Panc1 (cell line): ENCODE results near the gene GRIK4. TPM values are rescaled to one million over a fixed set of nuclear protein-coding genes. Genes with fewer than 3 reads are reported as not detected.
A peak's percentile ranks its signal among the peaks of the same experiment; 100 is the strongest.

Experiments used
- ATAC-seq: fragments of 200-7000 bp; cut with Tn5 transposase; 2 replicates; pipeline ENCODE4 v1.9.1; 2020; ENCODE audit warnings: mild to moderate bottlenecking, moderate library complexity
- BruUV-seq: library from RNA; stranded (reverse); fragments of 400-500 nt; replicated peaks from 2 replicates; lab custom pipeline; 2021; lab: Mats Ljungman, UMichigan
- CTCF ChIA-PET: fragments of 300-600 bp; sonication (Branson Sonifier 250); formaldehyde crosslinking; loops from one replicate; lab custom pipeline; 2022; ENCODE audit warnings: antibody characterized with exemption; lab: Charles Lee
- POLR2A ChIA-PET: fragments of 300-600 bp; sonication (Branson Sonifier 250); formaldehyde crosslinking; loops from one replicate; lab custom pipeline; 2022; ENCODE audit warnings: antibody characterized with exemption; lab: Charles Lee
- DNase-seq: peaks from one replicate; pipeline ENCODE4 v3.0.0-alpha.2; 2010; ENCODE audit warnings: low read depth, low spot score
- H3K27ac ChIP-seq: 2 replicates; pipeline ENCODE4 v1.5.1; 2011; ENCODE audit warnings: mild to moderate bottlenecking, low read length, inconsistent platforms
- H3K27me3 ChIP-seq: fragments of 200-500 bp; sonication (Bioruptor generic); 2 replicates; pipeline ENCODE4 v1.6.0; 2014; ENCODE audit warnings: low read length, inconsistent platforms; ENCODE audit not compliant: control insufficient read depth, insufficient read depth
- H3K36me3 ChIP-seq: fragments of 200-500 bp; sonication (Bioruptor generic); 2 replicates; pipeline ENCODE4 v1.5.1; 2014; ENCODE audit warnings: inconsistent platforms, mild to moderate bottlenecking, low read length, moderate library complexity; ENCODE audit not compliant: control insufficient read depth, insufficient read depth
- H3K4me1 ChIP-seq: 2 replicates; pipeline ENCODE4 v1.5.1; 2011; ENCODE audit warnings: inconsistent platforms, mild to moderate bottlenecking, low read length, moderate library complexity; ENCODE audit not compliant: control insufficient read depth, insufficient read depth
- H3K4me3 ChIP-seq, 2 experiments: 2 replicates each; pipeline ENCODE4 v1.5.1; 2011 to 2012; ENCODE audit warnings: low read depth in 2 of 2, low read length in 2 of 2, mild to moderate bottlenecking in 2 of 2, inconsistent platforms in 1 of 2, moderate library complexity in 1 of 2
- H3K9me3 ChIP-seq: fragments of 200-500 bp; sonication (Bioruptor generic); 2 replicates; pipeline ENCODE4 v1.5.1; 2014; ENCODE audit warnings: low read depth, mild to moderate bottlenecking, inconsistent platforms, low read length, moderate library complexity; ENCODE audit not compliant: control insufficient read depth, insufficient read depth
- POLR2AphosphoS5 ChIP-seq: IDR thresholded peaks from 2 replicates; pipeline ENCODE4 v1.6.1; 2012; ENCODE audit warnings: mild to moderate bottlenecking, low read depth, low read length, moderate library complexity
- TCF7L2 ChIP-seq: IDR thresholded peaks from 2 replicates; pipeline ENCODE4 v1.6.1; 2011; ENCODE audit warnings: mild to moderate bottlenecking, low read depth, low read length, inconsistent platforms
- in situ Hi-C: cut with HindIII; loops from 2 replicates; pipeline ENCODE4 v1.10.0; 2016; ENCODE audit warnings: low sequenced_read_pairs, low pct_unique_long_range_greater_than_20kb
- intact Hi-C: fragments of 100-400 bp; cut with micrococcal nuclease; formaldehyde crosslinking; loops from one replicate; pipeline ENCODE4 v1.10.0; 2022; ENCODE audit not compliant: unreplicated experiment
- total RNA-seq: library from RNA; stranded (reverse); gene quantifications from one replicate; pipeline ENCODE4 v1.2.1, GENCODE V29; 2021; ENCODE audit not compliant: unreplicated experiment
- TF ChIP-seq, protein P1 (sequence below), 2 experiments: IDR thresholded peaks; 2 replicates each; pipeline ENCODE4 v1.6.1; 2011 to 2012; ENCODE audit warnings: low read depth in 2 of 2, control low read depth in 1 of 2, low read length in 1 of 2, mild to moderate bottlenecking in 1 of 2, moderate library complexity in 1 of 2; ENCODE audit not compliant: insufficient read depth in 1 of 2
- TF ChIP-seq, protein P2 (sequence below): fragments of 450-650 bp; IDR thresholded peaks from 2 replicates; pipeline ENCODE4 v1.5.1; 2017; ENCODE audit warnings: mild to moderate bottlenecking

The GRIK4 gene
- total RNA-seq, 1 experiment from 2014 or later: 0.62 TPM

DNA sequence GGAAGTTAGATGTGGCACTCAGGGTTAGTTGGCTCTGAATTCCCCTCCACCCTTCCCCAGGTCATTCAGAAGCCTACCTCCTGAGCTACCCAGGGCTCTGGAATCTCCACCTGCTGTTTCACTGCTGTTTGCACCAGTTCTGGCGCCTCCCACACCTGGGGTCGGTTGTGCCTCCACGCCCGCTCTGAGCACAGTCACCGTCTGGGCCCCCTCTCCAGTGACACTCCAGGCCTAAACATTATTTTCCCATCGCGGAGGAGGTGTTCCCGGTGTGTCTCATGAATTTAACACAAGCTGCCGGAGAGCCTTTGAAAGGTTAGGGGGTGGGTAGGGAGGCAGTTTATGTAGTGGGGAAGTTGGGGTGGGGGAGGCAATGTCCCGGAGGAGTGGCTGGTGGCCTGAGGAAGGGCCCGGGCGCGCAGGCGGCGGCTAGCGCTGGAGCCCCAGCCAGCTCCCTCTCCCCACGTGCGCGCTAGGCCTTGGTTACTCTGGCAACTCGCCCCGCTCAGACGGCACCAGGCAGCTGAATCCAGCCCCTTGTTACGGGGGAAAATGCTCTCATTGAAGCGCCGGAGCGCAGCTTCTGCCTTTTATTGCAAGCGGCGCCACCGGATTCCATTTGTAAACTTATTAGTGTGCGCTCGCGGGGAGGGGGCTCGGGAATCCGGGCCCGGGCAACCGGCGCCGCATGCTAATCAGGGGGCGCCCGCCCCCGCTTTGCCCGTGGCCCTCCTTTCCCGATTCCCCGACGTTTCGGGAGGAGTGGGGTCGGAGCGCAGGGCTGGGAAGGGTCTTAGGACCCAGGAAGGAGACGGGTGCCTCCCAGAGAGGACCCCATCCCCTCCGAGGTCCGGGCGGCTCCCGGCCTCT, 52.4 kb downstream of the GRIK4 start:
- no TSS peak for BruUV-seq
- intact Hi-C loops (no loop called here), in situ Hi-C loops (no loop called here)
- H3K36me3 ChIP-seq: no peaks in the 10 kb centered on the region
- H3K27me3 ChIP-seq: 0 out of 2 replicates have a peak, but pooled peaks cover 3% of the 10 kb centered on the region
- TF ChIP-seq, protein P1, sequence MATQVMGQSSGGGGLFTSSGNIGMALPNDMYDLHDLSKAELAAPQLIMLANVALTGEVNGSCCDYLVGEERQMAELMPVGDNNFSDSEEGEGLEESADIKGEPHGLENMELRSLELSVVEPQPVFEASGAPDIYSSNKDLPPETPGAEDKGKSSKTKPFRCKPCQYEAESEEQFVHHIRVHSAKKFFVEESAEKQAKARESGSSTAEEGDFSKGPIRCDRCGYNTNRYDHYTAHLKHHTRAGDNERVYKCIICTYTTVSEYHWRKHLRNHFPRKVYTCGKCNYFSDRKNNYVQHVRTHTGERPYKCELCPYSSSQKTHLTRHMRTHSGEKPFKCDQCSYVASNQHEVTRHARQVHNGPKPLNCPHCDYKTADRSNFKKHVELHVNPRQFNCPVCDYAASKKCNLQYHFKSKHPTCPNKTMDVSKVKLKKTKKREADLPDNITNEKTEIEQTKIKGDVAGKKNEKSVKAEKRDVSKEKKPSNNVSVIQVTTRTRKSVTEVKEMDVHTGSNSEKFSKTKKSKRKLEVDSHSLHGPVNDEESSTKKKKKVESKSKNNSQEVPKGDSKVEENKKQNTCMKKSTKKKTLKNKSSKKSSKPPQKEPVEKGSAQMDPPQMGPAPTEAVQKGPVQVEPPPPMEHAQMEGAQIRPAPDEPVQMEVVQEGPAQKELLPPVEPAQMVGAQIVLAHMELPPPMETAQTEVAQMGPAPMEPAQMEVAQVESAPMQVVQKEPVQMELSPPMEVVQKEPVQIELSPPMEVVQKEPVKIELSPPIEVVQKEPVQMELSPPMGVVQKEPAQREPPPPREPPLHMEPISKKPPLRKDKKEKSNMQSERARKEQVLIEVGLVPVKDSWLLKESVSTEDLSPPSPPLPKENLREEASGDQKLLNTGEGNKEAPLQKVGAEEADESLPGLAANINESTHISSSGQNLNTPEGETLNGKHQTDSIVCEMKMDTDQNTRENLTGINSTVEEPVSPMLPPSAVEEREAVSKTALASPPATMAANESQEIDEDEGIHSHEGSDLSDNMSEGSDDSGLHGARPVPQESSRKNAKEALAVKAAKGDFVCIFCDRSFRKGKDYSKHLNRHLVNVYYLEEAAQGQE (IDR thresholded peaks at IDR 0.05; ENCODE audit: insufficient read depth in 1 of 2, low read depth in 2 of 2, low read length in 1 of 2): no peak
- TF ChIP-seq, protein P2, sequence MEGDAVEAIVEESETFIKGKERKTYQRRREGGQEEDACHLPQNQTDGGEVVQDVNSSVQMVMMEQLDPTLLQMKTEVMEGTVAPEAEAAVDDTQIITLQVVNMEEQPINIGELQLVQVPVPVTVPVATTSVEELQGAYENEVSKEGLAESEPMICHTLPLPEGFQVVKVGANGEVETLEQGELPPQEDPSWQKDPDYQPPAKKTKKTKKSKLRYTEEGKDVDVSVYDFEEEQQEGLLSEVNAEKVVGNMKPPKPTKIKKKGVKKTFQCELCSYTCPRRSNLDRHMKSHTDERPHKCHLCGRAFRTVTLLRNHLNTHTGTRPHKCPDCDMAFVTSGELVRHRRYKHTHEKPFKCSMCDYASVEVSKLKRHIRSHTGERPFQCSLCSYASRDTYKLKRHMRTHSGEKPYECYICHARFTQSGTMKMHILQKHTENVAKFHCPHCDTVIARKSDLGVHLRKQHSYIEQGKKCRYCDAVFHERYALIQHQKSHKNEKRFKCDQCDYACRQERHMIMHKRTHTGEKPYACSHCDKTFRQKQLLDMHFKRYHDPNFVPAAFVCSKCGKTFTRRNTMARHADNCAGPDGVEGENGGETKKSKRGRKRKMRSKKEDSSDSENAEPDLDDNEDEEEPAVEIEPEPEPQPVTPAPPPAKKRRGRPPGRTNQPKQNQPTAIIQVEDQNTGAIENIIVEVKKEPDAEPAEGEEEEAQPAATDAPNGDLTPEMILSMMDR: no peak
- no peak for TF ChIP-seq TCF7L2
- DNase-seq (no peak), ATAC-seq (no peak; the same call in 1 of the 2 replicates)
- H3K27ac ChIP-seq: no peak overlapping the region
- ChIA-PET POLR2A (interaction anchor here (0.5 to 0.6 kb wide), 2 partner anchors 23 to 65 kb away, joined by 3 to 5 read pairs; no protein-coding TSS in a partner anchor), CTCF (interaction anchor here (0.5 to 0.7 kb wide), 4 partner anchors 116 to 389 kb away, joined by 3 read pairs; no protein-coding TSS in a partner anchor)
- H3K4me1 ChIP-seq: peaks cover 18% of the 10 kb centered on the region
- H3K4me3 ChIP-seq: peak overlapping the region; percentile 29 to 46; a peak in 2 of 4 replicates
- no peaks in the 10 kb centered on the region for H3K9me3 ChIP-seq

DNA sequence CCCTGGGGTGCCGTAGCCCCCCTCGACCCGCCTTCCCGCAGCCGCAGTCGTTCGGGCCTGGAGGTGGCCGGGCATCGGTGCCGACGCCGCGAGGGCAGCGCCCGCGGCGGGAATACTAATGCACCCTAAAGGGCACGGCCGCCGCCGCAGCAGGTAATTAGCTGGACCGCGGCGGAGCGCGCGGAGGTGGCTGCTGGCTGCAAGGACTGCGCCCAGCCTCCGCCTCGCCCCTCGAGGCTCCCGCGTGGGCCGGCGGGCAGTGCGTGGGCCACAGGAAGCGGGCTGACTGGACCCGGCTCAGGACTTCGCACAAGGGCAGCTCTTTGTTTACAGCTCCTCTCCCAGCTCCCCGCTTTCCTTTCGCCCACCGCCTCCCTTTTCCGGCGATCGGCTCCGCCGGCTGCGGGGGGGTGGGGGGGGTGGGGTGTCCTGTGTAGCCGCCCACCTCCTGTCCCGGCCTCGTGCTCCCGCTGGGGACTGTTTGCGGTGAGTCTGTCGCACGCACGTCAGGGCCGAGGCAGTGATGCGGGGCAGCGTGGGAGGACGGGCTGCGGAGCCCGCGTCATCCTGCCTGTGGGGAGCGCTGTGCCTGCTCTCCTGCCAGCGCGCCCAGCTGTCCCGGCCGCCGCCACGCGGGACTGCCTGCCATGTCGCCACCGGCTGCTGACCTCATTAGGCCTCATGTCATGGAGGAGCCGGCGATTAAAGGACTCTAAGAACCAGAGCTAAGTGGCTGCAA, 53.2 kb downstream of the GRIK4 start:
- Histone ChIP-seq H3K27me3 (0 out of 2 replicates have a peak, but pooled peaks cover 3% of the 10 kb centered on the region), H3K9me3 (no peaks in the 10 kb centered on the region), H3K36me3 (no peaks in the 10 kb centered on the region), H3K27ac (no peak overlapping the region), H3K4me1 (peaks cover 18% of the 10 kb centered on the region), H3K4me3 (peak overlapping the region; percentile 29 to 46)
- intact Hi-C loops (no loop called here), in situ Hi-C loops (no loop called here)
- no peak for TF ChIP-seq POLR2AphosphoS5
- BruUV-seq: no TSS peak
- POLR2A ChIA-PET: interaction anchor here (0.6 kb wide), 1 partner anchor 22 kb away, joined by 5 read pairs; no protein-coding TSS in a partner anchor
- DNase-seq: no peak
- CTCF ChIA-PET: interaction anchor here (0.6 to 0.7 kb wide), 3 partner anchors 115 to 245 kb away, joined by 3 read pairs; no protein-coding TSS in a partner anchor
- ATAC-seq: peak; percentile 72
